KMS-11 (cell line): ENCODE data around the gene TNFAIP1.
"Not testable (repeated sequence)": the region's sequence is repeated elsewhere in the genome, so short reads cannot be mapped to it uniquely, and the experiment has no call there.

Experiments
- H2AFZ ChIP-seq: fragments of 200-600 bp; sonication (generic); 2 replicates; pipeline ENCODE4 v1.6.1; 2016; ENCODE audit warnings: antibody characterized with exemption, mixed run types, low read depth
- H3K27ac ChIP-seq: fragments of 200-600 bp; sonication (generic); 2 replicates; pipeline ENCODE4 v1.6.1; 2016; ENCODE audit warnings: mild to moderate bottlenecking, mixed run types
- H3K27me3 ChIP-seq: fragments of 200-600 bp; sonication (generic); 2 replicates; pipeline ENCODE4 v1.6.1; 2017; ENCODE audit warnings: mild to moderate bottlenecking, low read depth, mixed run types, moderate library complexity; ENCODE audit not compliant: insufficient read depth
- H3K36me3 ChIP-seq: fragments of 200-600 bp; sonication (generic); 2 replicates; pipeline ENCODE4 v1.6.1; 2017; ENCODE audit warnings: mild to moderate bottlenecking, mixed run types; ENCODE audit not compliant: insufficient read depth
- H3K4me1 ChIP-seq: fragments of 200-600 bp; sonication (generic); 2 replicates; pipeline ENCODE4 v1.6.1; 2016; ENCODE audit warnings: mild to moderate bottlenecking, low read depth, mixed run types; ENCODE audit not compliant: poor library complexity, severe bottlenecking
- H3K4me2 ChIP-seq: fragments of 200-600 bp; sonication (generic); 2 replicates; pipeline ENCODE4 v1.7.0; 2016; ENCODE audit warnings: mild to moderate bottlenecking, mixed run types
- H3K4me3 ChIP-seq: fragments of 200-600 bp; sonication (generic); IDR thresholded peaks from 2 replicates; pipeline ENCODE4 v1.6.1; 2017; ENCODE audit warnings: low read depth, low read length, mixed read lengths; ENCODE audit not compliant: insufficient read depth
- H3K79me2 ChIP-seq: fragments of 200-600 bp; sonication (generic); 2 replicates; pipeline ENCODE4 v1.6.1; 2016; ENCODE audit warnings: low read depth, mixed run types; ENCODE audit not compliant: insufficient read depth
- H3K9ac ChIP-seq: fragments of 200-600 bp; sonication (generic); 2 replicates; pipeline ENCODE4 v1.6.1; 2016; ENCODE audit warnings: mild to moderate bottlenecking, mixed run types
- H4K20me1 ChIP-seq: fragments of 200-600 bp; sonication (generic); 2 replicates; pipeline ENCODE4 v1.6.1; 2016; ENCODE audit warnings: mild to moderate bottlenecking, mixed run types; ENCODE audit not compliant: insufficient read depth
- TF ChIP-seq, protein P1 (sequence below): fragments of 200-600 bp; sonication (generic); conservative IDR thresholded peaks from 2 replicates; pipeline ENCODE4 v1.6.1; 2017; ENCODE audit warnings: low read depth, mild to moderate bottlenecking, antibody characterized with exemption, low read length, moderate library complexity, mixed read lengths

TNFAIP1 gene

DNA sequence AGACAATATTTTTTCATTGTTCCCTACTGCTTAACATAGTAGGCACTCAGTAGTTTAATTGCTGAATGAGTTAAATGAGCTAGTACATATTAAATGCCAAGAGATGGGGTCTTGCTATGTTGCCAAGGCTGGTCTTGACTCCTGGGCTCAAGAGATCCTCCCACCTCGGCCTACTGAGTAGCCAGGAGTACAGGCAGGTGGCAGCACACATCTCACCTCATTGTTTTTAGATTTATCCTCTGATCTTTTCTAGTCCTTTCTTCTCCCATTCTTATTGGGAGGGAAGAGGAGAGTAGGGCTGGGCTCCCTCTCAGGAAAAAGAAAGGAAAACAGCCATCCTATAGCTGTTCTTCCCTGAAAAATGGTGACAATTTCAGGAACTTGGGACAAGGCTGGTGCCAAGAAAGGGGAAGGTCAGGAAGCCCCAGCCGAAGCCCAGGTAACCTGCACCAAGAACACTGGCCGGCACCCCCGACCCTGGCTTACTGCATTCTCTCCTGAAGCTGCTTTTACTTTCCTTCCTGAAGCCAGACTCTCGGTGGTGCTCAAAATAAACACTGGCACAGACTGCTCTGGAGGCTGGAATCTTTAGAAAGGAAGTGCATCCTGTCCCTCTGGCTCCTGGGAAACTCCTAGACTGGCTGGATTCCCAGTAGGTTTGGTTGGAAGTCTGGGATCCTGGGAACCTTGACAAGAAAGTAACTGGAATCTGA, 2.7 kb downstream of the TNFAIP1 start:
- Histone ChIP-seq H3K27ac (no peak overlapping the region), H3K27me3 (no peaks in the 10 kb centered on the region), H3K4me2 (no peak overlapping the region), H3K4me3 (no peak overlapping the region), H3K79me2 (no peaks in the 10 kb centered on the region; the same call in 1 of the 2 replicates), H3K9ac (no peak overlapping the region), H4K20me1 (no peaks in the 10 kb centered on the region), H2AFZ (no peak overlapping the region), H3K36me3 (no peaks in the 10 kb centered on the region), H3K4me1 (peaks cover 15% of the 10 kb centered on the region)
- TF ChIP-seq, protein P1, sequence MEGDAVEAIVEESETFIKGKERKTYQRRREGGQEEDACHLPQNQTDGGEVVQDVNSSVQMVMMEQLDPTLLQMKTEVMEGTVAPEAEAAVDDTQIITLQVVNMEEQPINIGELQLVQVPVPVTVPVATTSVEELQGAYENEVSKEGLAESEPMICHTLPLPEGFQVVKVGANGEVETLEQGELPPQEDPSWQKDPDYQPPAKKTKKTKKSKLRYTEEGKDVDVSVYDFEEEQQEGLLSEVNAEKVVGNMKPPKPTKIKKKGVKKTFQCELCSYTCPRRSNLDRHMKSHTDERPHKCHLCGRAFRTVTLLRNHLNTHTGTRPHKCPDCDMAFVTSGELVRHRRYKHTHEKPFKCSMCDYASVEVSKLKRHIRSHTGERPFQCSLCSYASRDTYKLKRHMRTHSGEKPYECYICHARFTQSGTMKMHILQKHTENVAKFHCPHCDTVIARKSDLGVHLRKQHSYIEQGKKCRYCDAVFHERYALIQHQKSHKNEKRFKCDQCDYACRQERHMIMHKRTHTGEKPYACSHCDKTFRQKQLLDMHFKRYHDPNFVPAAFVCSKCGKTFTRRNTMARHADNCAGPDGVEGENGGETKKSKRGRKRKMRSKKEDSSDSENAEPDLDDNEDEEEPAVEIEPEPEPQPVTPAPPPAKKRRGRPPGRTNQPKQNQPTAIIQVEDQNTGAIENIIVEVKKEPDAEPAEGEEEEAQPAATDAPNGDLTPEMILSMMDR = no peak

DNA sequence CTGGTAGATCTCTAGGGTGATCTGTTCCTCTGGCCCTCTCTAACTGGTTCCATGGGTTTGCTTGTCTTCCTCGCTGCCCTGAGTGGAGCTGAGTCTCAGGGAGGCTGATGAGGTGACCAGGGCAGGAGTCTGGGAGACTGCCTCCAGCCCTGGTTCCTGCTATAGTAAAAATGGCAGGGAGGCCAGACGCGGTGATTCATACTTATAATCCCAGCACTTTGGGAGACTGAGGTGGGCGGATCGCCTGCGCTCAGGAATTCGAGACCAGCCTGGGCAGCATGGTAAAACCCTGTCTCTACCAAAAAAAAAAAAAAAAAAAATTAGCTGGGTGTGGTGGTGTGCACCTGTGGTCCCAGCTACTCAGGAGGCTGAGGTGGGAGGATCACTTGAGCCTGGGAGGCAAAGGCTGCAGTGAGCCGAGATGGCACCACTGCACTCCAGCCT, 3.2 kb downstream of the TNFAIP1 start:
- not testable (repeated sequence) for H3K4me2 ChIP-seq, H3K4me3 ChIP-seq, H3K27ac ChIP-seq, H3K79me2 ChIP-seq, H3K27me3 ChIP-seq, H4K20me1 ChIP-seq, H3K9ac ChIP-seq, H2AFZ ChIP-seq, H3K36me3 ChIP-seq
- peaks cover 15% of the 10 kb centered on the region for H3K4me1 ChIP-seq

DNA sequence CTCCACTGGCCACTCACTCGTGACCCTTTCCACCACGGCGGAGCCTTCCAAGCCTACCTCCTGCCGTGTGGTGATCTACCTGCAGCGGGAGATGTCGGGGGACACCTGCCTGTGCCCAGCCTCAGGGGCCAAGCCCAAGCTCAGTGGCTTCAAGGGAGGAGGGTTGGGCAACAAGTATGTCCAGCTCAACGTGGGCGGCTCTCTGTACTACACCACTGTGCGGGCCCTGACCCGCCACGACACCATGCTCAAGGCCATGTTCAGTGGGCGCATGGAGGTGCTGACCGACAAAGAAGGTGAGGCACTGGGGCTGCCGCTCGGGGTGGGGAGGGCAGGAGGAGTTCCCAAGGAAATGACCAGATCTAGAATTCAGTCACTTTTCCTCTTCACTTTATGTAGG, 3.9 kb downstream of the TNFAIP1 start:
- Histone ChIP-seq H2AFZ (no peak overlapping the region), H3K4me3 (no peak overlapping the region), H3K79me2 (no peaks in the 10 kb centered on the region; the same call in 1 of the 2 replicates), H4K20me1 (no peaks in the 10 kb centered on the region), H3K27ac (no peak overlapping the region), H3K27me3 (no peaks in the 10 kb centered on the region), H3K4me2 (no peak overlapping the region), H3K36me3 (no peaks in the 10 kb centered on the region), H3K9ac (no peak overlapping the region), H3K4me1 (peaks cover 10% of the 10 kb centered on the region)
- TF ChIP-seq, protein P1 = no peak

DNA sequence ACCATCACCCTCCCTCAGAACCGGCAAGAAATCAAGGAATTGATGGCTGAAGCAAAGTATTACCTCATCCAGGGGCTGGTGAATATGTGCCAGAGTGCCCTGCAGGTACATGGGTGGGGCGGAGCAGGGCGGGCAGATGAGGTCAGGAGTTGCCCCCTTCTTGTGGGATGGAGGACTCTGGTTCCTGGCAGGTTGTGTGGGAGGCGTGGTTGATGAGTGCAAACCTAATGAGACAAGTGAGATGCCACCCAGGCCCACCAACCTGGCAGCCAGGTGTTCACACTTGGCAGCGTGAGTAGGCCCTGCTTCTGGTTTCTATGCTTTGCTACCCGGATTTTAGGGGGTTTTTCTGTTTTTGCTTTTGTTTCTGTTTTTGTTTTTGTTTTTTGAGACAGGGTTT, 4.8 kb downstream of the TNFAIP1 start:
- H3K4me3 ChIP-seq = no peak overlapping the region
- H3K9ac ChIP-seq = no peak overlapping the region
- TF ChIP-seq, protein P1 = no peak
- no peaks in the 10 kb centered on the region for H4K20me1 ChIP-seq
- H3K79me2 ChIP-seq = no peaks in the 10 kb centered on the region; the same call in 1 of the 2 replicates
- no peaks in the 10 kb centered on the region for H3K36me3 ChIP-seq
- no peak overlapping the region for H2AFZ ChIP-seq
- H3K27ac ChIP-seq = no peak overlapping the region
- H3K4me2 ChIP-seq = no peak overlapping the region
- peaks cover 8% of the 10 kb centered on the region for H3K4me1 ChIP-seq
- H3K27me3 ChIP-seq = no peaks in the 10 kb centered on the region

DNA sequence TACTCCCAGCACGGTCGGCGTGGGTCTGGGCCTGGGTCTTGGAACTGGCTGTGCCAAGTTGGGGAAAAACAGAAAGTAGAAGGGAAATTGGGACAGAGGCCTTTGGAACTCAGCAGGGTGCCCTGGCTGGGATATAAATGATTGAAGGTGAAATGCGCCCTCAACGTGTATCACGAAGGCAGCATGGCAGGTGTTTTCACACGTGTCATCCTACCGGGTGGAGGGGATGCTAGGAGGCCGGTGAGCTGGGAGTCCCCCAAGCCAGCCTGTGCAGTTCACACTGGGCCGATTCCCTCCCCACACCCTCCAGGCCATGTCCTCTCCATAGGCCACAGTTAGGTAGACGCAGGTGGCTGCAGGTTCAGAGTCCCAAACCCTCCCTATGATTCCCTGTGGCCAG, 6.0 kb downstream of the TNFAIP1 start:
- TF ChIP-seq, protein P1 = no peak
- Histone ChIP-seq H3K9ac (no peak overlapping the region), H3K4me1 (peaks cover 5% of the 10 kb centered on the region), H3K27me3 (no peaks in the 10 kb centered on the region), H4K20me1 (no peaks in the 10 kb centered on the region), H3K79me2 (no peaks in the 10 kb centered on the region), H3K27ac (no peak overlapping the region), H3K36me3 (no peaks in the 10 kb centered on the region), H3K4me3 (no peak overlapping the region), H3K4me2 (no peak overlapping the region), H2AFZ (no peak overlapping the region)
